A549 treated with dexamethasone at 1 μM for 4 hours (cell line): ENCODE data around the gene DTWD2. TPM values are rescaled to one million over a fixed set of nuclear protein-coding genes. Genes with fewer than 3 reads are reported as not detected.

Experiments
- total RNA-seq: library from RNA; stranded (reverse); fragments of 200-300 nt; extraction: Qiagen RNA extraction; gene quantifications from 5 replicates; pipeline ENCODE4 v1.2.3, GENCODE V29; 2022

The DTWD2 gene, protein sequence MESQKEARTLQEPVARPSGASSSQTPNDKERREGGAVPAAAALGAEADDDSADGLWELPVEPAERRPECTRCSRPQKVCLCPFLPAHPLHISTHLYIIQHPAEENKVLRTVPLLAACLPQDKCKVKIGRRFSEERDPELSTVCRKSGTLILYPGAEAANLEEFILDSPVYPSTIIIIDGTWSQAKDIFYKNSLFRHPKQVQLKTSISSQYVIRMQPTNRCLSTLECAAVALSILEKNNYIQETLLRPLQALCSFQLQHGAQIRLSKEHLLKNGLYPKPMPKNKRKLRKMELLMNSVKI
- total RNA-seq: 1.1 to 1.6 TPM (median 1.5 TPM) in 5 replicates

DNA sequence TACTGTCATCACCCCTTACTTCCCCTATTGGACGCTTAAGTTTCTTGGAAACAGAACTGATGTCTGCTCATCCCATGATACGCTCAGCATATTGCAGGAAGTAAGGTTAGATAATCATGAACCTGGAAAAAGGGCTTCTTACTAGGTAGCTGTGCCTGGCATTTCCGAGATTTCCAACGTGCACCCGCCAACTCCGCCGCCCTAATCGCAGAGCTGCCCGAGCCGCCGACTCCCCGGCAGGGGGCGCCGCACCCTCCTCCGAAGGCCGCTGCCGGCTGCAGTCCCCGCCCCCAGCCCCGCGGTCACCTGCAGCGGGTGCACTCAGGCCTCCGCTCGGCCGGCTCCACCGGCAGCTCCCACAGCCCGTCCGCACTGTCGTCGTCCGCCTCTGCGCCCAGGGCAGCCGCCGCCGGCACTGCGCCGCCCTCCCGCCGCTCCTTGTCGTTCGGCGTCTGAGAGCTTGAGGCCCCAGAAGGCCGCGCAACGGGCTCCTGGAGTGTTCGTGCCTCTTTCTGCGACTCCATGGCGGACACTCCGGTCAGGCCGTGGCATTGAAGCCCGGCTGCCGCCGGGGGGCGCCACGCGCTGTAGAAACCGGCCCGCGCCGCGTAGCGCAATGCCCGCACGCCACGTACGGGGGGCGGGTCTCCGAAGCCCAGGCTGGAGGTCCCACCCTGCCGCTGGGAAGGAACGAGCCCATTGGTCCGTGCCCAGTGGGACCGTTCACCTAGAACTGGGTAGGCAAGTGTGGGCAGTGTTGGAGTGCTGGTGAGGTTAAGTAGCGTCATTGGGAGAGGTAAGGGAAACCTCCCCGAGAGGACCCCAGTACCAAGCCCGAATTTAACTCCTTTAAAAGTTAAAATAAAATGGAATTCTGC lies at the start of gene DTWD2:
Gene DTWD2 (minus strand): TSS at position 560 of the 878 bp plus-strand sequence. CDS start 36 bp downstream, at position 524.

Other genes starting within 250 kb of the DTWD2 start
- gene DMXL1, start 82.5 kb upstream of the DTWD2 start, total RNA-seq: 7.0 to 11.4 TPM (median 10.4 TPM) in 5 replicates